NCI-H226 (cell line): ENCODE results near the gene CD84.
"Not testable (repeated sequence)": the region's sequence is repeated elsewhere in the genome, so short reads cannot be mapped to it uniquely, and the experiment has no call there.

Source experiments
- DNase-seq: peaks from one replicate; pipeline ENCODE4 v3.0.0-alpha.2; 2015

The CD84 gene

GRCh38 chr1:160608514-160608913 lies 29.2 kb upstream of the CD84 start:
- DNase-seq: no peak

DNA sequence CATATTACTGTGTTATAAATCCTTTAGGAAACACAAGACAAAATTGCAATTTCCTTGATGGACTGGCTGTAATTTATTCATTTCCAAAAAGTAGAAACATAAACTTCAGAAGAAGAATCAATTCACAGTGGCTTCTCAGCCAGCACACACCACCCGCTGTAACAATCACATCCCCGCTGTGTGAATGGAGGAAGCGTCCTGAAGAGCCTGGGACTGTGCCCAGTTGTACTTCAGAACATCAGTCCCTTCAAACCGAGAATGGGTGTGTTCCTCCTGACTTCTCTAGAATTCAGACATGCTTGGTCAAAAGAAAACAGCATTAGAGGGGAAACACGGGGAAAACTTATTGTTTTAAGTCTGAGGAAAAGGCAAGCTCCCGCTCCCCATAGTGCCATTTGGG lies 28.8 kb upstream of the CD84 start:
- no peak for DNase-seq

GRCh38 chr1:160607672-160608032 lies 28.4 kb upstream of the CD84 start:
- no peak for DNase-seq

- DNase-seq: peak; percentile 69
Measured at GRCh38 chr1:160607011-160607671, 27.8 kb upstream of the CD84 start.

GRCh38 chr1:160606611-160607010 lies 27.3 kb upstream of the CD84 start:
- DNase-seq: no peak

DNA sequence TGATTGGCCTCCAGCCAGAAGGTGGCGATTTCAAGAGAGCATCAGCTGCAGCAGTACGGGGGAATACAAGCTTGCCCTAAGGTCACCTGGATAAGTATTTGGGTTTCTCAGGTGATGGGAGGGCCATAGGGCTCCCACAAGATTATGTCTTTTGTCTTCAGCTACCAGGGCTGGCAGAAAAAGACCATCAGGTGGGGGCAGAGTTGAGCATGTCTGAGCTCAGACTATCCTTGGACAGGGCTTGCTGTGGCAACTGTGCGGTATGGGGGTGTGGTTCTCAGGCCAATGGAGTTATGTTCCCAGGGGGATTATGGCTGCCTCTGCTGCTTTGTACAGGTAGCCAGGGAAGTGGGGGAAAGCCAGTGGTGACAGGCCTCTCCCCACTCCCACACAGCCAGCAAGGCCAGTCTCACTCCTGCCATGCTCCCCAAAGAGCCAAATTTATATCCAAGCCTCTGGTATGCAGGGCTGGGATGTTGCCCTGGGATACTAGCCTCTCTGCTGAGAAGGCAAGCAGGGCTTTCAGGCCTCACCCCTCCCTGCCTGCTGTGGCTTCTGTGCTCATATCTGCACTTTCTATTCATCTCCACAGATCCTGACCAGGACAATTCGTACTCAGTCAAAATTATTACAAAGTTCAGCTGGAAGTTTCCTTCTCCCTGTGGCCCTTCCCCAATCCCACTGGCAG lies 26.6 kb upstream of the CD84 start:
- DNase-seq: no peak

- no peak for DNase-seq
Measured at GRCh38 chr1:160605205-160605604, 25.9 kb upstream of the CD84 start.

GRCh38 chr1:160597705-160598104 lies 18.4 kb upstream of the CD84 start:
- DNase-seq: no peak

GRCh38 chr1:160597051-160597450 lies 17.8 kb upstream of the CD84 start:
- no peak for DNase-seq

- DNase-seq: no peak
Measured at GRCh38 chr1:160590488-160590887, 11.2 kb upstream of the CD84 start.

DNA sequence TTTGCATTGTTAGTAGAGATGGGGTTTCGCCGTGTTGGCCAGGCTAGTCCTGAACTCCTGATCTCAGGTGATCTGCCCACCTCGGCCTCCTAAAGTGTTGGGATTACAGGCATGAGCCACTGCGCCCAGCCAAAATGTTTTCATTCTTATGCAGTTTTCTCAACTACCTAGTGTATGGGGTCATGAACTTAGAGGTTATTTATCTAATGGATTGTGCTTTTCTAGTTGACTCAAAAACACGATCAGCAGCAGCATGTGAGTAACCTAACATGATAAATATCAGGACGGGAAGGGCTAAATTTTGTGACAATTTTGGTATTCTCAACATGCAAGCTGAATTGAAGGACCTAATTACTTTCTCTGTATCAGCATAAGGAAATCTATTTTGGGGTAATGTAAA lies 9.2 kb upstream of the CD84 start:
- DNase-seq: no peak

DNA sequence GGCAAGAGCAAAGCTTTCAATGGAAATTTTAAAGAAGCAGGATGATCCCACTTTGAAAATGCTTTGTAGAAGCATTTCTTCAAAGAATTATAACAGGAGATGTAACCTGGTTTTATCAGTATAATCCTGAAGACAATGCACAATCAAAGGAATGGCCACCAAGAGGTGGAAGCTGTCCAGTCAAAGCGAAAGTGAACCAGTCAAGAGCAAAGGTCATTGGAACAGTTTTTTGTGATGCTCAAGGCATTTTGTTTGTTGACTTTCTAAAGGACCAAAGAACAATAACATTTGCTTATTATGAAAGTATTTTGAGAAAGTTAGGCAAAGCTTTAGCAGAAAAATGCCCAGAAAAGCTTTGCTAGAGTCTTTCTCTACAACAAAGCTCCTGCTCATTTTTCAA lies 5.5 kb upstream of the CD84 start:
- DNase-seq: no peak

- DNase-seq: not testable (repeated sequence)
Measured at GRCh38 chr1:160582976-160583375, 3.7 kb upstream of the CD84 start.

GRCh38 chr1:160581961-160582360 lies 2.7 kb upstream of the CD84 start:
- no peak for DNase-seq

GRCh38 chr1:160580221-160580812 lies 1.0 kb upstream of the CD84 start:
- no peak for DNase-seq

- no peak for DNase-seq
Measured at GRCh38 chr1:160578525-160579191, 638 bp downstream of the CD84 start.

GRCh38 chr1:160578175-160578524 lies 1.1 kb downstream of the CD84 start:
- DNase-seq: no peak

GRCh38 chr1:160577671-160578070 lies 1.6 kb downstream of the CD84 start:
- DNase-seq: no peak

GRCh38 chr1:160576884-160577283 lies 2.4 kb downstream of the CD84 start:
- DNase-seq: no peak

DNA sequence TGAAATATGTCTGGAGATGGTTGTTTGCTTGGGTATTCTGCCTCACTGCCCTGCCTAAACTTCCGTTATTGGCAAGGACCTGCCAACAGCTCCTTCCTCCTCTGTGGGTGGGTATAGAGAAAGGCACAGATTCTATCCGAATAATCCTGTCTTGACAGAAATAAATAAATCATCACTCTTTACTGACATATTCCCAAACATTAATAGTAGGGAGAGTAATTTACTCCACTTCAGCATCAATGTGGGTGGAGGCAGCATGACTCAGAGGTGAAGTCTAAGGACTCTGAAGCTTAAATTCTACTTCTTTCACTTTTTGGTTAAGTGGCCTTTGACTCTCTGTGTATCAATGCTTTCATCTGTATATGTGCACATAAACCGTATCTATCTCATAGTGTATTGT lies 2.9 kb downstream of the CD84 start:
- DNase-seq: no peak

GRCh38 chr1:160575112-160575664 lies 4.1 kb downstream of the CD84 start:
- no peak for DNase-seq

DNA sequence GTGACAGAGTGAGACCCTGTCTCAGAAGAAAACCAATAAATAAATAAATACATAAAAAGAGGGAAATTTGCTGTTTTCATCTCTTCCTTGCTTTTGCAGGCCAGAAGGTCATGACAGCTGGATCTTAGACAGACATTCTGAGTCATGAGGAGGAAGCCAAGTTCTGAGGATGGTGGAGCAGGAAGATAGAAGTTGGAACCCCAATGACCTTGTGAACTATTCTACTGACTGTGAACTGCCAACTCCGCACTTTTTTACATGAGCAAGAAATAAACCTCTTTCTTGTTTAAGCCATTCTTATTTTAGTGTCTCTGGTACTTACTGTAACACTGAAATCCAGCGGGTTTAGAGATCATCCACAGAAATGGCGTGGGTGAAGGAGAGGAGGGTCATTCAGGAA lies 8.5 kb downstream of the CD84 start:
- no peak for DNase-seq

- no peak for DNase-seq
Measured at GRCh38 chr1:160569806-160570205, 9.5 kb downstream of the CD84 start.
